GM12873 (cell line): ENCODE data around the gene MYH6.
A peak's percentile ranks its signal among the peaks of the same experiment; 100 is the strongest.

ENCODE experiments used
- TF ChIP-seq, protein P1 (sequence below): IDR thresholded peaks from 2 replicates; pipeline ENCODE4 v1.5.1; 2012; ENCODE audit warnings: low read depth, mild to moderate bottlenecking, moderate library complexity, low read length, control low read depth; ENCODE audit not compliant: insufficient read depth; ENCODE audit errors: missing control alignments

Gene MYH6

DNA sequence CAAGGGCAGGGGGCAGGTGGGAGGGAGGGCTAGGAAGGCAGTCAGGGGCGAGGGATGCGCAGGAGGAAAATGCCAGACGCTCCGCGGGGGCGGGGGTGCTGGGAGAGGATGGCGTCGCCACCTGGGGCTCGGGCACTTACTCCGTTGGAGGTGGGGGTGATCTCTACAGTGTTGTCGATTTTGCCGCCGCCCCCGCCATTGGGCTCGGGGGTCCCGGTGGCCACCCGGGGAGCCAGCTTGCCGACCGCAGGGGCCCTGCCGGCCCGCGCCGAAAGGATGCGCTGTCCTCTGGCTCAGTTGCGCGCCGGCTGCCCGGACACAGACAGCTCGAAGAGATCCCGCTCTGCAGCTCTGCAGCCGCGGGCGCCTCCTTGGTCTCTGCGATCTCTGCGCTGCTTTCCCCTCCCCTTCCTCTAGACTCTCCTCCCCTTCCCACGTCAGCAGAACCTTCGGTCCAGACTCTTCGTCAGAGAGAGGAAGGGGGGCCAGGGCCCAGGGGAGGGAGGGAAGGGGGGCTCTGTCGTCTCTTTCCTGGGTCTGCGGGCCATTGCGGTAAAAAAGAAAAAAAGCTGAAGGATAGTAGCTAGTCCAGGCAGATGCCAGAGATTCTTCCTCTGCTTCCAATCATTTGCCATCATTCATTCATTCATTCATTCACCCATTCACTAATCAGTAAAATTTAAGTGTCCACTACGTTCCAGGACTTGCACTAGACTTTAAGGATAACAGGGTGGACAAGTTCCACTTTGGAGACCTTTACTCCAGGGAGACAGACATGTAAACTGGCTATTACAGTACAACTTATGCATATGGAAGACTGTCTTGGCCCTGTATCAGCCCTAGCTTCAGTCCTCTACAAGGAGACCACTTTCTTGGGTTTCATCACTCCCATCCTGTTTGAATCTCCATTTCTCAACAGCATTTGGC, 55.3 kb downstream of the MYH6 start, which contains the start of gene SLC22A17:
Gene SLC22A17 (minus strand): TSS at position 382 of the 927 bp plus-strand sequence.
- TF ChIP-seq, protein P1, sequence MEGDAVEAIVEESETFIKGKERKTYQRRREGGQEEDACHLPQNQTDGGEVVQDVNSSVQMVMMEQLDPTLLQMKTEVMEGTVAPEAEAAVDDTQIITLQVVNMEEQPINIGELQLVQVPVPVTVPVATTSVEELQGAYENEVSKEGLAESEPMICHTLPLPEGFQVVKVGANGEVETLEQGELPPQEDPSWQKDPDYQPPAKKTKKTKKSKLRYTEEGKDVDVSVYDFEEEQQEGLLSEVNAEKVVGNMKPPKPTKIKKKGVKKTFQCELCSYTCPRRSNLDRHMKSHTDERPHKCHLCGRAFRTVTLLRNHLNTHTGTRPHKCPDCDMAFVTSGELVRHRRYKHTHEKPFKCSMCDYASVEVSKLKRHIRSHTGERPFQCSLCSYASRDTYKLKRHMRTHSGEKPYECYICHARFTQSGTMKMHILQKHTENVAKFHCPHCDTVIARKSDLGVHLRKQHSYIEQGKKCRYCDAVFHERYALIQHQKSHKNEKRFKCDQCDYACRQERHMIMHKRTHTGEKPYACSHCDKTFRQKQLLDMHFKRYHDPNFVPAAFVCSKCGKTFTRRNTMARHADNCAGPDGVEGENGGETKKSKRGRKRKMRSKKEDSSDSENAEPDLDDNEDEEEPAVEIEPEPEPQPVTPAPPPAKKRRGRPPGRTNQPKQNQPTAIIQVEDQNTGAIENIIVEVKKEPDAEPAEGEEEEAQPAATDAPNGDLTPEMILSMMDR: no peak

DNA sequence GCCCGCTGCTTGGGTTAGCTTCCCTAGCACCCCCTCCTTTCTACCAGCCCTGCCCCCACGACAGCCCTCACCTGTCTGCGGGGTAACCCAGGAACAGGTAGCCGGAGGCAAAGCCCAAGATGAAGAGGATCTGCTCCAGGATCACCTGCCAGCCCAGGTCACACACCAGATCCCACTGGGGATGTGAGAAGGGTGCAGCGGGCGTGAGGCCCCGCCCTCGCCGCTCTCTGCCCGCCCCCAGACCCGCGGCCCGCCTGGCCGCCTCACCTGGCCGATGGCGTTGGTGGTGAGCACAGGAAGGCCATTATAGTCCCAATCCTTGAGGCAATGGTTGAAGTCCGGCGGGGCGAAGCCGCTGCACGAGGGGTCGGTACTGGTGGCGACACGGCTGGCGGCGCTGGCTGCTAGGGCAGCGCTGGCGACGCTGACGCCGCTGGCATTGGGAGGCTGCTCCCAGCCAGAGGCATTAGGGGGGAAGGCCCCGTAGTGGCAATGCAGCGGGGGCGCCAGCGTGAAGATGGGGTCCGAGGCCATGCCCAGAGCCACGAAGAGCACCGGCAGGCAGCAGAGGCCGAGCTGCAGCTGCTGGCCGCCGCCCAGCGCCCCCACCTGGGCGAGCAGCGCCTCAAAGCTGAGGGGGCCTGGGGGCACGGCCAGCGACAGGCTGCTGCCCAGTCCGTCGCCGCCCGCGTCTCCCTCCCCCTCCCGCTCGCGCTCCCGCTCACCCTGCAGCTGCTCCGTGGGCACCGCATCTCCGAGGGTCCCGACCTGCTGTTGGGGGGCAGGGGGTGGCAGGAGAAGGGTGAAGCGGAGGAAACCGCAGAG, 56.2 kb downstream of the MYH6 start:
- TF ChIP-seq, protein P1: peak; percentile 9

DNA sequence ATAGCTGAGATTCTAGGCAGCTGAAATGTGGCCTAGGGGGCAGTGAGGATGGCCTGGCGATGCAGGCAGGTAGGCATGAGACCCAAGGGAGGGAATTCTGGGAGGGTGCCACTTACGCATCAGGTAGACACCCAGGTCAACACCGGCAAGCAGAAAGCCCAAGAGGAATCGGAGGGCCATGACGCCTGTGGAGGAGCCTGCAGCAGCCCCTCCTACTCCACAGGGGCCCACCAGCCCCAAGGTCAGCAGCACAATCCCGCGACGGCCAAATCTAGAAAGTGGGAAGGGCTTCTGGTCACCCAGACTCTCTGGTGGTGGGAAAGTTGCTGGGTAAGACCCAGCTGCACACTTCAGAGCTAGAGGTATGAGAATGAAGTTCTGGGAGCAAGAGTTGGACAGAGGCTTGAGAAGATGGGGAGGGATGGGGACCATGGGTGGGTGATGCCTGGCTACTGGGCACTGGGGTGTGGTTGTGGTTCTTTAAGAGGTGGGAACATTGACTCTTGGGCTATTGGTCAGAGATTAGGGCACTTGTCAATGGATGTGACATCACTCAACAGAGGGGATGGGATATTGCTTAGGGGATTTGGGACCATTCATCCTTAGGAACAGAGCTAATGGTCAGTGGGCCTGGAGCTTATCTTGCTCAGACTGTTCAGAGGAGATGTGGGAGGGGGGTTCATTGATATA, 58.8 kb downstream of the MYH6 start:
- TF ChIP-seq, protein P1: no peak

DNA sequence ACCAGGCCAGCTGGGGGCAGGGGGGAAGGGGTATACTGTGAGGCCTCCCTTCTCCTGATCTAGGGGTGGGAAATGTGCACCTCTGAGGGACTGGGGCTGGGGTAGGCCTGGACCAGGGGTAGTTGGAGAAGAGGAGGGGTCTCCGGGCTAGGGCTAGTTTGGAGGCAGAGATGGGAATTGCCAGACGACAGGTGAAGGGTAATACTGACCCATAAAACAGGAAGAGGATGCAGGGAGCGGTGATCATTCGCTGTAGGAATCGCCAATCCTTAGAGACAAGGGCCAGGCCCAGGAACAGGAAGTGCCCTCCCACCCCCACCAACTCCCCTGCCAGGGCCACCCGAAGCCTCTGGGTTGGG, 59.8 kb downstream of the MYH6 start:
- TF ChIP-seq, protein P1: no peak

DNA sequence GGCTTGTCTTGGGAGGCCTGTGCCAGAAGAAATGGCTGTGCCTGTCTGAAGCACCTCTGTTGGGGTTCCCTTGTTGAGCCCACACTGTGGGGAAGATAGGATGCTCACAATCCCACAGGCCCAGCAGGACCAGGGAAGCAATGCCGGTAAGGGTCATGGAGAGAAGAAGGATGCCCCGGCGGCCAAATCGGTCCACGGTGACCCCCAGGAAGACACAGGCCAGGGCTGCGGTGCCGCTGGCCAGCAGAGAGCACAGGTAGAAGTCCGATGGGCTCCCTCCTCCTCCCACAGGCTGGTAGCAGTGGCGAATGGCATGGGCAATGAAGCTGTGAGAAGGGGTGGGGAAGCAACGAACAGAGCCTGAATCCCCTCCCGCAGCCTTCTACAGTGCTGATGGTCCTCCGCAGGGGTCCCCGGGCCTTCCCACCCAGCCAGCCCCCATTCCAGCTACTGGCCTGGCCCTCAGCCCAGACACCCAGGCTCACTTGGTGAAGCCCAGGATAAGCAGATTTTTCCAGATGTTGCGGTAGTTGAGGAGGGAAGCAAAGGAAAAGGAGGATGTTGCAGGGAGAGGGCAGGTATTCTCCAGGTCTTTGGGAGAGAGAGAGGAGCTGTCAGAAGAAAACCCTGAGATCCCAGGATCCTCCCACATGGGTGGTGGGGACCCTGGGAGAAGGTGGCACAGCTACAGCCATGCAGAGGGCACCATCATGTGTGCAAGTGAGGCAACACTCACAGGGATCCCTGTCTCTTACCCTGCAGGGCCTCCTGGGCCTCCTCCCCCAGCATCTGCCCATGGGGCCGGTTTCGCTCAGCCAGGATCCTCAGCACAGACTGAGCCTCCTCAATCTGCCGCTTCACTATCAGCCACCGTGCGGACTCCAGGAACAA, 60.4 kb downstream of the MYH6 start:
- TF ChIP-seq, protein P1: no peak

DNA sequence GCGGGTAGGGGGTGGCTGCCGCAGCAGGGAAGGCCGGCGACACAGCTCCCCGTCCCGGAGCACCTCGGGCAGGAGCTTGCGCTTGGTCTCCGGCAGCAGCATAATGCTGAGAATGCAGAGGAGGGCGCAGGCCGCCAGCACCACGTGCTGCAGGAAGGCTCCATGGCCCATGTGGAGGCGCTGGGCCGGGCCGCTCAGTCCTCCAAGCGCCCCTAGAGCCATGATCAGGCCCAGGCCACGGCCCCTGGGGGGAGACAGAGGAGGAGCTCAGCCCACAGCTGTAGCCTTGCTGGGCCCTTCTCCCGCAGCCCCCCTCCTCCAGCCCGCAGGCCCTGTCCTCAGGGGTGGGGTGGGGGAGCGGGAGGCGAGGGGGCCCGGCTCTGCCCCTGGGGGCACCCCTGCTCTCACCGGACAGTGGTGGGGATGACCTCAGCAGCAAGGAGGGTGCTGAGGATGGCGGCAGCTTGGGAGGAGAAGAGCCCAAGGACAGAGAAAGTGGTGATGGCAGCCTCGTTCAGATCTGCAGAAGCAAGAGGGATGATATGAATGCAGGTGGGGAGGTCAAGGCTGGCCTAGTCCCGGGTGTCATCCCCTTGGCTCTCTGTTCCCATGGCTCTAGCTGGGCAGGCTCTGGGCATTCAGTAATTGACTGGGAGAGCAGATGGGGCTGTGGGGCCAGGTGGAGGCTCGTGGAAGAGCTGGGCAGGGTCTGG, 61.2 kb downstream of the MYH6 start:
- TF ChIP-seq, protein P1: no peak
